IMR-90 (cell line): ENCODE measurements around the gene PPP1R2. TPM values are rescaled to one million over a fixed set of nuclear protein-coding genes. Genes with fewer than 3 reads are reported as not detected.

ENCODE experiments used
- ATAC-seq: fragments of 200-7000 bp; cut with Tn5 transposase; 2 replicates; pipeline ENCODE4 v1.9.1; 2020; ENCODE audit warnings: low read depth, mild to moderate bottlenecking, moderate library complexity
- BruUV-seq: library from RNA; stranded (reverse); fragments of 400-500 nt; replicated peaks from 2 replicates; lab custom pipeline; 2021; lab: Mats Ljungman, UMichigan
- CTCF ChIA-PET: fragments of 300-600 bp; formaldehyde crosslinking; extraction: SDS; loops from one replicate; lab custom pipeline; 2021; ENCODE audit warnings: antibody characterized with exemption; lab: Yijun Ruan, JAX
- POLR2A ChIA-PET: fragments of 300-600 bp; sonication (Branson Sonifier 250); formaldehyde crosslinking; loops from one replicate; lab custom pipeline; 2022; ENCODE audit warnings: antibody characterized with exemption; ENCODE audit not compliant: unreplicated experiment; lab: Charles Lee
- DNase-seq: peaks from one replicate; pipeline ENCODE4 v3.0.0; 2013
- H2AFZ ChIP-seq: replicated peaks from 2 replicates; pipeline ENCODE3; 2013; ENCODE audit warnings: low read length, mild to moderate bottlenecking; ENCODE audit not compliant: poor library complexity
- H2AK5ac ChIP-seq: 2 replicates; pipeline ENCODE4 v1.6.1; 2013; ENCODE audit warnings: low read depth, low read length, inconsistent platforms
- H2AK9ac ChIP-seq: replicated peaks from 2 replicates; pipeline ENCODE3; 2013; ENCODE audit warnings: mild to moderate bottlenecking, low read depth, low read length, moderate library complexity; ENCODE audit not compliant: poor library complexity
- H2BK120ac ChIP-seq: 2 replicates; pipeline ENCODE4 v1.6.1; 2013; ENCODE audit warnings: low read depth, low read length, inconsistent platforms
- H2BK15ac ChIP-seq: 3 replicates; pipeline ENCODE4 v1.6.1; 2013; ENCODE audit warnings: low read depth, low read length, inconsistent platforms
- H2BK20ac ChIP-seq: 2 replicates; pipeline ENCODE4 v1.6.1; 2013; ENCODE audit warnings: low read depth, mild to moderate bottlenecking, inconsistent platforms, low read length, moderate library complexity
- H2BK5ac ChIP-seq: 2 replicates; pipeline ENCODE4 v1.6.1; 2013; ENCODE audit warnings: mild to moderate bottlenecking, low read depth, low read length, inconsistent platforms; ENCODE audit not compliant: poor library complexity, severe bottlenecking
- H3K14ac ChIP-seq: replicated peaks from 2 replicates; pipeline ENCODE4 v1.6.1; 2013; ENCODE audit warnings: low read depth, low read length, inconsistent platforms
- H3K18ac ChIP-seq: 2 replicates; pipeline ENCODE4 v1.6.1; 2013; ENCODE audit warnings: low read depth, low read length, control low read depth
- H3K23ac ChIP-seq: 2 replicates; pipeline ENCODE4 v1.6.1; 2013; ENCODE audit warnings: low read depth, low read length, inconsistent platforms
- H3K27ac ChIP-seq: 2 replicates; pipeline ENCODE4 v1.5.1; 2013; ENCODE audit warnings: mild to moderate bottlenecking, control low read depth, low read length; ENCODE audit not compliant: insufficient read depth
- H3K27me3 ChIP-seq: 2 replicates; pipeline ENCODE4 v1.6.1; 2013; ENCODE audit warnings: low read length; ENCODE audit not compliant: control insufficient read depth, insufficient read depth
- H3K36me3 ChIP-seq: 2 replicates; pipeline ENCODE4 v1.6.1; 2013; ENCODE audit warnings: low read length, mixed read lengths; ENCODE audit not compliant: control insufficient read depth, insufficient read depth
- H3K4ac ChIP-seq: 2 replicates; pipeline ENCODE4 v1.6.1; 2013; ENCODE audit warnings: low read depth, low read length, inconsistent platforms
- H3K4me1 ChIP-seq: 2 replicates; pipeline ENCODE4 v1.6.1; 2013; ENCODE audit warnings: low read length, mixed read lengths; ENCODE audit not compliant: control insufficient read depth, insufficient read depth
- H3K4me2 ChIP-seq: 2 replicates; pipeline ENCODE4 v1.6.1; 2013; ENCODE audit warnings: low read depth, mild to moderate bottlenecking, control low read depth, low read length, moderate library complexity
- H3K4me3 ChIP-seq: 2 replicates; pipeline ENCODE4 v1.5.1; 2013; ENCODE audit warnings: low read depth, mild to moderate bottlenecking, control low read depth, low read length, moderate library complexity; ENCODE audit not compliant: insufficient read depth
- H3K56ac ChIP-seq: 2 replicates; pipeline ENCODE4 v1.6.1; 2013; ENCODE audit warnings: low read length, inconsistent platforms; ENCODE audit not compliant: insufficient read depth; ENCODE audit errors: extremely low read depth
- H3K79me1 ChIP-seq, 2 experiments: 2 replicates each; pipeline ENCODE4 v1.6.1; 2013; ENCODE audit warnings: low read length in 2 of 2, inconsistent platforms in 1 of 2, low read depth in 1 of 2
- H3K9ac ChIP-seq: 2 replicates; pipeline ENCODE4 v1.6.1; 2013; ENCODE audit warnings: low read depth, low read length, control low read depth
- H3K9me1 ChIP-seq: 2 replicates; pipeline ENCODE4 v1.6.1; 2013; ENCODE audit warnings: low read length, inconsistent platforms; ENCODE audit not compliant: insufficient read depth
- H3K9me3 ChIP-seq: 2 replicates; pipeline ENCODE4 v1.6.1; 2013; ENCODE audit warnings: low read length; ENCODE audit not compliant: control insufficient read depth, insufficient read depth
- H4K20me1 ChIP-seq: 2 replicates; pipeline ENCODE4 v1.6.1; 2013; ENCODE audit warnings: low read length, inconsistent platforms; ENCODE audit not compliant: insufficient read depth
- H4K5ac ChIP-seq: 2 replicates; pipeline ENCODE4 v1.6.1; 2013; ENCODE audit warnings: mild to moderate bottlenecking, low read depth, low read length, control low read depth
- H4K8ac ChIP-seq, 2 experiments: 2 replicates each; pipeline ENCODE4 v1.6.1; 2013; ENCODE audit warnings: low read depth in 2 of 2, low read length in 2 of 2, control low read depth in 1 of 2, inconsistent platforms in 1 of 2
- H4K91ac ChIP-seq: 2 replicates; pipeline ENCODE4 v1.6.1; 2013; ENCODE audit warnings: low read depth, low read length, inconsistent platforms; ENCODE audit not compliant: insufficient read depth
- CEBPB ChIP-seq: IDR thresholded peaks from 2 replicates; pipeline ENCODE4 v1.6.1; 2012; ENCODE audit warnings: low read depth, low read length, improper control_type of control experiment
- MAFK ChIP-seq: IDR thresholded peaks from 2 replicates; pipeline ENCODE4 v1.6.1; 2012; ENCODE audit warnings: low read depth, low read length, improper control_type of control experiment
- RCOR1 ChIP-seq: IDR thresholded peaks from 2 replicates; pipeline ENCODE4 v1.6.1; 2012; ENCODE audit warnings: mild to moderate bottlenecking, low read length, improper control_type of control experiment; ENCODE audit not compliant: insufficient replicate concordance
- RFX5 ChIP-seq: IDR thresholded peaks from 2 replicates; pipeline ENCODE4 v1.8.0; 2012; ENCODE audit warnings: low read depth, mild to moderate bottlenecking, low read length, moderate library complexity
- SMC3 ChIP-seq: fragments of 150-350 bp; IDR thresholded peaks from 2 replicates; pipeline ENCODE4 v1.6.1; 2016; ENCODE audit warnings: low read depth, mild to moderate bottlenecking, antibody characterized with exemption, low read length, moderate library complexity
- WGBS, 2 experiments: methylation state at CpG; one replicate each; pipeline versions ENCODE4 v1.1.5 to v1.1.7; 2013; ENCODE audit warnings: missing lambda C conversion rate in 2 of 2; ENCODE audit not compliant: insufficient read length in 1 of 2; ENCODE audit errors: extremely low coverage in 2 of 2; 5-methylcytosine and 5-hydroxymethylcytosine counted together
- dilution Hi-C: fragments of 300-500 bp; cut with HindIII; formaldehyde crosslinking; loops from one replicate; pipeline ENCODE4 v1.14.3; 2018; ENCODE audit warnings: low sequenced_read_pairs; ENCODE audit not compliant: unreplicated experiment
- in situ Hi-C: fragments of 300-500 bp; cut with MboI; formaldehyde crosslinking; loops from 3 replicates; pipeline ENCODE4 v1.14.3; 2019; ENCODE audit warnings: low sequenced_read_pairs, inconsistent platforms, mixed read lengths
- intact Hi-C: fragments of 100-400 bp; cut with micrococcal nuclease; formaldehyde crosslinking; loops from 2 replicates; pipeline ENCODE4 v1.10.0; 2022
- polyA plus RNA-seq, 3 experiments: library from polyadenylated mRNA; depleted of rRNA; stranded (reverse); fragments of >200 nt; gene quantifications; 2 replicates each; pipeline ENCODE4 v1.2.3, GENCODE V29; 2012; ENCODE audit warnings: low replicate concordance in 1 of 3
- total RNA-seq: library from RNA; depleted of rRNA; stranded (reverse); fragments of >200 nt; gene quantifications from 2 replicates; pipeline ENCODE4 v1.2.3, GENCODE V29; 2012
- TF ChIP-seq, protein P1 (sequence below): fragments of 150-350 bp; IDR thresholded peaks from 2 replicates; pipeline ENCODE4 v1.6.1; 2017; ENCODE audit warnings: mild to moderate bottlenecking, antibody characterized with exemption, low read length, low read depth

The PPP1R2 gene
- total and polyA plus RNA-seq, 2 of the 4 experiments (the other 2 are of a cell fraction): 9.2 to 36.0 TPM

DNA sequence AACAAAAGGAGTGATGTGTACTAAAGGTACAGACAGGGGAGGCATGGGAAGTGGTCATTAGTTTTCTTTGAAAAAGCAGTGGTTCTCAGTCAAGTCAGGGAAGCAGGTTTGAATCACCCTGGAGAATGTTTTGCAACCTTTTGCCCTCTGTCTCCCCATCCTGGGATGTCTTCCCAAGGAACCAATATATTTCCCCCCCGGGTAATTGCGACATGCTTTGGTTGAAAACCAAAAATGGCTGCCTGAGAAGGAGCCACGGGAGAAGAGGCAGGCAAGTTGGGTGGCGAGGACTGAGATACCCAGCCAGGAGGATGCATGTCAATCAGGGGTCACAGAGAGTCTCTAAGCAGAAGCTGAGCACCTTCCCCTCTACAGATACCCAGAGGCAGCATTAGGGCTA is 20.2 kb upstream of the PPP1R2 start:
- Histone ChIP-seq H3K36me3 (no peaks in the 10 kb centered on the region), H3K4me1 (no peaks in the 10 kb centered on the region), H4K5ac (no peak overlapping the region), H3K9ac (no peak overlapping the region), H3K9me1 (no peaks in the 10 kb centered on the region), H3K27ac (no peak overlapping the region), H2BK15ac (no peak overlapping the region), H3K18ac (no peak overlapping the region), H4K8ac (no peak overlapping the region), H4K20me1 (no peaks in the 10 kb centered on the region), H3K9me3 (peaks cover 5% of the 10 kb centered on the region; the same call in 1 of the 2 replicates), H2BK20ac (no peak overlapping the region), H2BK5ac (no peak overlapping the region), H3K27me3 (peaks cover 29% of the 10 kb centered on the region), H3K14ac (no peak overlapping the region), H2AK9ac (no peak overlapping the region), H3K79me1 (no peaks in the 10 kb centered on the region), H3K23ac (no peak overlapping the region), H2AFZ (no peak overlapping the region), H3K4me3 (no peak overlapping the region), H3K4ac (no peak overlapping the region), H3K56ac (no peak overlapping the region), H2AK5ac (no peak overlapping the region), H2BK120ac (no peak overlapping the region), H3K4me2 (no peak overlapping the region), H4K91ac (no peak overlapping the region)
- ATAC-seq (no peak), DNase-seq (no peak)
- CTCF ChIA-PET: interaction anchor here (1.1 kb wide), 1 partner anchor 10 kb away, joined by 3 read pairs; no protein-coding TSS in a partner anchor
- in situ Hi-C loops (no loop called here), intact Hi-C loops (no loop called here), dilution Hi-C loops (no loop called here)
- no CpG with 5 or more reads among the region's 4 CpGs for WGBS, 2 experiments
- BruUV-seq: no TSS peak
- POLR2A ChIA-PET: no interaction called here
- TF ChIP-seq RFX5: no peak
- TF ChIP-seq, protein P1, sequence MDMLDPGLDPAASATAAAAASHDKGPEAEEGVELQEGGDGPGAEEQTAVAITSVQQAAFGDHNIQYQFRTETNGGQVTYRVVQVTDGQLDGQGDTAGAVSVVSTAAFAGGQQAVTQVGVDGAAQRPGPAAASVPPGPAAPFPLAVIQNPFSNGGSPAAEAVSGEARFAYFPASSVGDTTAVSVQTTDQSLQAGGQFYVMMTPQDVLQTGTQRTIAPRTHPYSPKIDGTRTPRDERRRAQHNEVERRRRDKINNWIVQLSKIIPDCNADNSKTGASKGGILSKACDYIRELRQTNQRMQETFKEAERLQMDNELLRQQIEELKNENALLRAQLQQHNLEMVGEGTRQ: no peak
- no peak for TF ChIP-seq RCOR1
- 0 out of 2 replicates have a peak, but pooled peaks have one; percentile 8 for TF ChIP-seq CEBPB
- no peak for TF ChIP-seq SMC3
- TF ChIP-seq MAFK: no peak
